Upper lobe of left lung (tissue), 4 donors: Measurements from ENCODE around the gene KCNJ18.

Experiments
- EP300 ChIP-seq, 4 donors: sonication (generic); formaldehyde crosslinking; IDR thresholded peaks; one replicate each; pipeline ENCODE4 v1.5.1; 2017; ENCODE audit warnings: antibody characterized with exemption in 4 of 4, control low read depth in 2 of 4
- POLR2A ChIP-seq, 4 donors: fragments of 450-650 bp; IDR thresholded peaks; one replicate each; pipeline ENCODE4 v1.5.1; 2016 to 2017; ENCODE audit warnings: antibody characterized with exemption in 4 of 4, mild to moderate bottlenecking in 2 of 4

GRCh38 chr17:21679256-21680146 lies 12.8 kb upstream of the KCNJ18 start:
- TF ChIP-seq EP300 (IDR thresholded peaks at IDR 0.05) (no peak), POLR2A (IDR thresholded peaks at IDR 0.05) (no peak)
